Measurements from ENCODE around the gene CUX1. TPM values are rescaled to one million over a fixed set of nuclear protein-coding genes. Genes with fewer than 3 reads are reported as not detected.

The CUX1 gene
- total RNA-seq, 4 donors from 2014 or later = 93.8 to 156 (median 112) TPM

DNA sequence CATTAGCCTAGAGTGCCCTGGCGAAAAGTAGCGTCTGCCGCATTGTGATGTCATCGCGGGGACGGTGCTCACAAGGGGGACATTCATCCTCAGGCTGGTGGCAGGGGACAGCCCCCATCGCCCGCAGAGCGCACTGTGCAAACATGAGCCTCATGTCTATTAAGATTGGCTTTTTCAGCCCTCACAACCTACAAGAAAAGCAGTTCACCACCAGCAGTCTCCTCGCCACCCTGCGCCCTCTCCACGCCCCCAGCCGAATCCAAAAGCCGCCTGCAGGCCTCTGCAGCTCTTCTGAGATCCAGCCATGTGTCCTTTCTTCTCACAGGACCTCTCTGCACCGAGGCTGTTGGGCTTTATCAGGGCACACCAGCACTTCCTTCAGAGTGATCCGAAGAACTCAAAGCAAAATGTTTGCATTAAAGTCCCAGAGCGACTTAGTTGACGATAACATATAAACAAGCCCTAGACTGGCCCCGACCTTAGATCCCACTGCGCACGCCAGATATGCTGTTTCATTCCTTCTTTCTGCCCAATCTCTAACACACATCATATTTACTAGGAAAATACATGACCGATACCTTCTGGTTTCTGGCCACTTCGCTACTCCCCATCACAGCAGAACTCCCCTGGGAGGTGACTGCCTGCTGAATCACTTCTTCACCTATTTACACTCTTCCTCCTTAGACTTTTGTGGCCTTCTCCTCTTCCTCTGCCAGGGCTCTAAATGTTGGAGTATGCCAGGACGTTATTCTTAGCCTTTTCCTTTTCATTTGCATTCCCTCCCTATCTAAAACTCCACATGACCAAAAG is 263.2 kb downstream of the CUX1 start:
- no peaks in the 10 kb centered on the region for H3K27me3 ChIP-seq
- H3K27ac ChIP-seq = no peak overlapping the region
- intact Hi-C loops (cut with DNase I) = no loop called here
- no peaks in the 10 kb centered on the region for H3K9me3 ChIP-seq
- TF ChIP-seq, protein P1, sequence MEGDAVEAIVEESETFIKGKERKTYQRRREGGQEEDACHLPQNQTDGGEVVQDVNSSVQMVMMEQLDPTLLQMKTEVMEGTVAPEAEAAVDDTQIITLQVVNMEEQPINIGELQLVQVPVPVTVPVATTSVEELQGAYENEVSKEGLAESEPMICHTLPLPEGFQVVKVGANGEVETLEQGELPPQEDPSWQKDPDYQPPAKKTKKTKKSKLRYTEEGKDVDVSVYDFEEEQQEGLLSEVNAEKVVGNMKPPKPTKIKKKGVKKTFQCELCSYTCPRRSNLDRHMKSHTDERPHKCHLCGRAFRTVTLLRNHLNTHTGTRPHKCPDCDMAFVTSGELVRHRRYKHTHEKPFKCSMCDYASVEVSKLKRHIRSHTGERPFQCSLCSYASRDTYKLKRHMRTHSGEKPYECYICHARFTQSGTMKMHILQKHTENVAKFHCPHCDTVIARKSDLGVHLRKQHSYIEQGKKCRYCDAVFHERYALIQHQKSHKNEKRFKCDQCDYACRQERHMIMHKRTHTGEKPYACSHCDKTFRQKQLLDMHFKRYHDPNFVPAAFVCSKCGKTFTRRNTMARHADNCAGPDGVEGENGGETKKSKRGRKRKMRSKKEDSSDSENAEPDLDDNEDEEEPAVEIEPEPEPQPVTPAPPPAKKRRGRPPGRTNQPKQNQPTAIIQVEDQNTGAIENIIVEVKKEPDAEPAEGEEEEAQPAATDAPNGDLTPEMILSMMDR (IDR thresholded peaks at IDR 0.05) = no peak
- TF ChIP-seq POLR2A (IDR thresholded peaks at IDR 0.05) = no peak
- 89% methylated on average over 24 of the region's 24 CpGs for WGBS, 2 donors
- no peak for DNase-seq
- no peak overlapping the region for H3K4me3 ChIP-seq (replicated peaks in 1 of 3)
- no peaks in the 10 kb centered on the region for H3K36me3 ChIP-seq
- H3K4me1 ChIP-seq = no peaks in the 10 kb centered on the region

DNA sequence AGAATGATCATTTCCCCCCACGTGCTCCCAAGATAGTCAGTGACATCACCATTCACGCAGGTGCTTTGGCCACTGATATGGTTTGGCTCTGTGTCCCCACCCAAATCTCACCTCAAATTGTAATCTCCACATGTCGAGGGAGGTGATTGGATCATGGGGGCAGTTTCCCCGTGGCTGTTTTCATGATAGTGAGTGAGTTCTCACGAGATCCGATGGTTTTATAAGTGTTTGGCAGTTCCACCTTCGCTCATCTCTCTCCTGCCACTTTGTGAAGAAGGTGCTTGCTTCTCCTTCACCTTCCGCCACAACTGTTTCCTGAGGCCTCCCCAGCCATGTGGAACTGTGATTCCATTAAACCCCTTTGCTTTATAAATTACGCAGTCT is 263.8 kb downstream of the CUX1 start:
- no peak for DNase-seq
- Histone ChIP-seq H3K27ac (no peak overlapping the region), H3K36me3 (no peaks in the 10 kb centered on the region), H3K4me3 (replicated peaks in 1 of 3) (no peak overlapping the region), H3K4me1 (no peaks in the 10 kb centered on the region), H3K27me3 (no peaks in the 10 kb centered on the region), H3K9me3 (no peaks in the 10 kb centered on the region)
- WGBS, 2 donors = 87 to 91% methylated on average over 9 of the region's 9 CpGs
- TF ChIP-seq, protein P1 (IDR thresholded peaks at IDR 0.05) = no peak
- TF ChIP-seq POLR2A (IDR thresholded peaks at IDR 0.05) = no peak
- intact Hi-C loops (cut with DNase I) = no loop called here

- intact Hi-C loops (cut with DNase I) = no loop called here
- H3K9me3 ChIP-seq = no peaks in the 10 kb centered on the region
- H3K4me3 ChIP-seq (replicated peaks in 1 of 3) = no peak overlapping the region
- no peaks in the 10 kb centered on the region for H3K27me3 ChIP-seq
- no peak overlapping the region for H3K27ac ChIP-seq
- H3K36me3 ChIP-seq = no peaks in the 10 kb centered on the region
- 94 to 95% methylated on average over 5 of the region's 5 CpGs for WGBS, 2 donors
- no peak for DNase-seq
- TF ChIP-seq POLR2A (IDR thresholded peaks at IDR 0.05) = no peak
- TF ChIP-seq, protein P1 (IDR thresholded peaks at IDR 0.05) = no peak
- H3K4me1 ChIP-seq = no peaks in the 10 kb centered on the region
Observed at GRCh38 chr7:102082693-102083368, 265.4 kb downstream of the CUX1 start.

DNA sequence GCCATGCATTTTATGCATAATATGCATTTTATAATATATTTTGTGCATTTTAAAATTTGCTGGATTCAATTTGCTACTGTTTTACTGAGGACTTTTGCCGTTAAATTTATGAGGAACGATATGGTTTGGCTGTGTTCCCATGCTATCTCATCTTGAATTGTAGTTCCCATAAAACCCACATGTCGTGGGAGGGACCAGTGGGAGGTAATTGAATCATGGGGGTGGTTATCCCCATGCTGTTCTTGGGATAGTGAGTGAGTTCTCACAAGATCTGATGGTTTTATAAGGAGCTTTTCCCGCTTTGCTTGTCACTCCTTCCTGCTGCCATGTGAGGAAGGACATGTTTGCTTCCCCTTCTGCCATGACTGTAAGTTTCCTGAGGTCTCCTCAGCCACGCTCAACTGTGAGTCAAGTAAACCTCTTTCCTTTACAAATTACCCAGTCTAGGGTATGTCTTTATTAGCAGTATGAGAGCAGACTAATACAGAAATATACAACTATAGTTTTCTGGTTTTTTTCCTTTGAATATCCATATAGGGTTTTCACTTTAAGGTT is 267.9 kb downstream of the CUX1 start:
- no peak for DNase-seq
- intact Hi-C loops (cut with DNase I) = no loop called here
- Histone ChIP-seq H3K27ac (no peak overlapping the region), H3K36me3 (no peaks in the 10 kb centered on the region), H3K4me1 (no peaks in the 10 kb centered on the region), H3K27me3 (no peaks in the 10 kb centered on the region), H3K9me3 (no peaks in the 10 kb centered on the region), H3K4me3 (replicated peaks in 1 of 3) (no peak overlapping the region)
- 95 to 97% methylated on average over 5 of the region's 5 CpGs for WGBS, 2 donors
- TF ChIP-seq, protein P1 (IDR thresholded peaks at IDR 0.05) = no peak
- no peak for TF ChIP-seq POLR2A (IDR thresholded peaks at IDR 0.05)
